Measurements from ENCODE around the gene SERPINC1. TPM values are rescaled to one million over a fixed set of nuclear protein-coding genes. Genes with fewer than 3 reads are reported as not detected.
"Not testable (repeated sequence)": the region's sequence is repeated elsewhere in the genome, so short reads cannot be mapped to it uniquely, and the experiment has no call there.

SERPINC1 gene
- total and polyA plus RNA-seq, 9 of the 15 experiments (the other 6 are each of a cell fraction or from before 2014, with no cell fraction given), result 0.07 to 1.2 (median 0.50) TPM

DNA sequence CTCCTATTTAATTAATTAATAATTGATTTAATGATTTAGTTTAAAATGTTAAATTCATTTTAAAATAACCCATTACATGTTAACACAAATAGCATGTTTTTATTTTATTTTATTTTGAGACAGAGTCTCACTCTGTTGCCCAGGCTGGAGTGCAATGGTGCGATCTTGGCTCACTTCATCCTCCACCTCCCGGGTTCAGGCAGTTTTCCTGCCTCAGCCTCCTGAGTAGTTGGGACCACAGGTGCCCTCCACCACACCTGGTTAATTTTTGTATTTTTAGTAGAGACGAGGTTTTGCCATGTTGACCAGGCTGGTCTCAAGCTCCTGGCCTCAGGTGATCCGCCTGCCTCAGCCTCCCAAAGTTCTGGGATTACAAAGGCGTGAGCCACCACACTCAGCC lies 57.6 kb downstream of the SERPINC1 start:
- H2AFZ ChIP-seq (ENCODE audit: low read depth, low read length); DNase-seq (ENCODE audit: extremely low read depth in 1 of 4, low spot score in 3 of 4); H3K4me1 ChIP-seq (replicated peaks in 1 of 2; ENCODE audit: control insufficient read depth in 2 of 2, insufficient read depth in 2 of 2, low read length in 2 of 2); BruUV-seq (replicated peaks); H3K9me3 ChIP-seq (replicated peaks; ENCODE audit: control insufficient read depth, insufficient read depth, low read depth, low read length); ATAC-seq; H3K27ac ChIP-seq (ENCODE audit: extremely low read depth, low read depth, low read length); H3K4me2 ChIP-seq (ENCODE audit: insufficient read depth, low read length); FAIRE-seq; H3K27me3 ChIP-seq (ENCODE audit: control insufficient read depth in 2 of 2, insufficient read depth in 2 of 2, low read length in 2 of 2); H3K4me3 ChIP-seq; in situ Hi-C loops (cut with MboI); CTCF ChIA-PET (ENCODE audit: low intra/inter-chr PET ratio); intact Hi-C loops (cut with micrococcal nuclease); H3K9ac ChIP-seq (ENCODE audit: insufficient read depth in 1 of 2, low read depth in 2 of 2, low read length in 2 of 2); H3K9me1 ChIP-seq (ENCODE audit: control insufficient read depth, insufficient read depth, low read length); TF ChIP-seq MYNN (CRISPR knock-in tag; IDR thresholded peaks at IDR 0.05): not testable (repeated sequence)
- POLR2A ChIA-PET, result interaction anchor here (1.1 to 9.7 kb wide), 6 partner anchors 6 to 35 kb away, joined by 4 to 183 read pairs (median 17); partner anchors contain the start of genes CENPL, DARS2, GAS5 and ZBTB37
- Histone ChIP-seq H3K36me3 (ENCODE audit: control insufficient read depth, insufficient read depth, low read length) (peaks cover 70% of the 10 kb centered on the region), H4K20me1 (replicated peaks; ENCODE audit: control insufficient read depth, insufficient read depth, low read length) (peaks cover 19% of the 10 kb centered on the region), H3K79me2 (ENCODE audit: control insufficient read depth, insufficient read depth, low read length) (peaks cover 13% of the 10 kb centered on the region)
- WGBS (ENCODE audit: insufficient coverage, low coverage, missing lambda C conversion rate), result 85% methylated on average over 5 of the region's 5 CpGs
- TF ChIP-seq, protein P1, sequence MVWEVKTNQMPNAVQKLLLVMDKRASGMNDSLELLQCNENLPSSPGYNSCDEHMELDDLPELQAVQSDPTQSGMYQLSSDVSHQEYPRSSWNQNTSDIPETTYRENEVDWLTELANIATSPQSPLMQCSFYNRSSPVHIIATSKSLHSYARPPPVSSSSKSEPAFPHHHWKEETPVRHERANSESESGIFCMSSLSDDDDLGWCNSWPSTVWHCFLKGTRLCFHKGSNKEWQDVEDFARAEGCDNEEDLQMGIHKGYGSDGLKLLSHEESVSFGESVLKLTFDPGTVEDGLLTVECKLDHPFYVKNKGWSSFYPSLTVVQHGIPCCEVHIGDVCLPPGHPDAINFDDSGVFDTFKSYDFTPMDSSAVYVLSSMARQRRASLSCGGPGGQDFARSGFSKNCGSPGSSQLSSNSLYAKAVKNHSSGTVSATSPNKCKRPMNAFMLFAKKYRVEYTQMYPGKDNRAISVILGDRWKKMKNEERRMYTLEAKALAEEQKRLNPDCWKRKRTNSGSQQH (CRISPR knock-in tag; IDR thresholded peaks at IDR 0.05), result 0 out of 2 replicates have a peak, but pooled peaks have one; percentile 27
- TF ChIP-seq SUPT5H (IDR thresholded peaks at IDR 0.05), result peak; percentile 68
- TF ChIP-seq RBFOX2 (IDR thresholded peaks at IDR 0.05; ENCODE audit: low read depth, low read length), result 0 out of 2 replicates have a peak, but pooled peaks have one; percentile 6
- 0 out of 2 replicates have a peak, but pooled peaks have one; percentile 13 for TF ChIP-seq MYNN (IDR thresholded peaks at IDR 0.05)
- peak; percentile 73 for TF ChIP-seq POLR2A (conservative IDR thresholded peaks at IDR 0.05)
- peak; percentile 32 for TF ChIP-seq POLR2B (IDR thresholded peaks at IDR 0.05; ENCODE audit: low read depth, partially characterized antibody)

Data from K562 (cell line).